Vagina (tissue), 2 donors: Measurements from ENCODE around the gene EPS8L3. TPM values are rescaled to one million over a fixed set of nuclear protein-coding genes. Genes with fewer than 3 reads are reported as not detected.

Source experiments
- DNase-seq, 2 donors: peaks; one replicate each; pipeline ENCODE4 v3.0.0-alpha.2; 2017; ENCODE audit errors: extremely low spot score in 2 of 2
- H3K27ac ChIP-seq: fragments of 200-600 bp; sonication (generic); one replicate; pipeline ENCODE4 v1.5.1; 2019
- H3K27me3 ChIP-seq: fragments of 200-600 bp; sonication (generic); one replicate; pipeline ENCODE4 v1.5.1; 2019
- H3K36me3 ChIP-seq, 2 donors: fragments of 200-600 bp; sonication (generic); one replicate each; pipeline ENCODE4 v1.5.1; 2017 to 2019
- H3K4me1 ChIP-seq: fragments of 200-600 bp; sonication (generic); one replicate; pipeline ENCODE4 v1.5.1; 2019
- H3K4me3 ChIP-seq, 2 donors: fragments of 200-600 bp; sonication (generic); 1 replicate in 1 of 2; 2 replicates in 1 of 2; pipeline ENCODE4 v1.5.1; 2016 to 2019
- H3K9me3 ChIP-seq: fragments of 200-600 bp; sonication (generic); one replicate; pipeline ENCODE4 v1.5.1; 2019
- CTCF ChIP-seq, 3 experiments: fragments of 450-650 bp in 2 of 3; fragments of 200-600 bp in 1 of 3; sonication (generic) in 1 of 3; IDR thresholded peaks; one replicate each; pipeline ENCODE4 v1.5.1; 2017 to 2019; ENCODE audit warnings: antibody characterized with exemption in 3 of 3, mild to moderate bottlenecking in 2 of 3, moderate library complexity in 2 of 3
- POLR2A ChIP-seq, 2 donors: fragments of 450-650 bp; IDR thresholded peaks; one replicate each; pipeline ENCODE4 v1.6.1; 2017; ENCODE audit warnings: antibody characterized with exemption in 2 of 2, mild to moderate bottlenecking in 2 of 2, moderate library complexity in 2 of 2
- POLR2AphosphoS5 ChIP-seq, 2 donors: sonication (generic); formaldehyde crosslinking; IDR thresholded peaks; one replicate each; pipeline ENCODE4 v1.9.0; 2017; ENCODE audit warnings: antibody characterized with exemption in 2 of 2, mild to moderate bottlenecking in 2 of 2, low read depth in 1 of 2; ENCODE audit not compliant: insufficient read depth in 1 of 2
- intact Hi-C: fragments of 100-400 bp; cut with DNase I; formaldehyde crosslinking; loops from one replicate; pipeline ENCODE4 v1.15.1; 2023
- total RNA-seq: library from RNA; depleted of rRNA; stranded (reverse); fragments of >200 nt; gene quantifications from one replicate; pipeline ENCODE4 v1.2.3, GENCODE V29; 2016

Gene EPS8L3
- total RNA-seq, 1 donor from 2014 or later, result not detected

- intact Hi-C loops, result no loop called here
- DNase-seq, result no peak
- H3K36me3 ChIP-seq, result no peaks in the 10 kb centered on the region
- peaks cover 9% of the 10 kb centered on the region for H3K4me1 ChIP-seq
- H3K27ac ChIP-seq, result no peak overlapping the region
- no peaks in the 10 kb centered on the region for H3K9me3 ChIP-seq
- H3K4me3 ChIP-seq, result no peak overlapping the region
- H3K27me3 ChIP-seq, result no peaks in the 10 kb centered on the region
- TF ChIP-seq POLR2AphosphoS5 (IDR thresholded peaks at IDR 0.05; ENCODE audit: insufficient read depth in 1 of 2, low read depth in 1 of 2), result no peak
- no peak for TF ChIP-seq CTCF (IDR thresholded peaks at IDR 0.05)
- no peak for TF ChIP-seq POLR2A (IDR thresholded peaks at IDR 0.05)
Measured at GRCh38 chr1:109807402-109807801, 43.7 kb upstream of the EPS8L3 start.

- TF ChIP-seq POLR2A (IDR thresholded peaks at IDR 0.05) (no peak), POLR2AphosphoS5 (IDR thresholded peaks at IDR 0.05; ENCODE audit: insufficient read depth in 1 of 2, low read depth in 1 of 2) (no peak), CTCF (IDR thresholded peaks at IDR 0.05) (no peak)
- DNase-seq, result no peak
- no peaks in the 10 kb centered on the region for H3K9me3 ChIP-seq
- H3K4me3 ChIP-seq, result no peak overlapping the region
- H3K36me3 ChIP-seq, result no peaks in the 10 kb centered on the region
- H3K27me3 ChIP-seq, result no peaks in the 10 kb centered on the region
- H3K27ac ChIP-seq, result no peak overlapping the region
- peaks cover 9% of the 10 kb centered on the region for H3K4me1 ChIP-seq
- intact Hi-C loops, result no loop called here
Measured at GRCh38 chr1:109806733-109807400, 43.1 kb upstream of the EPS8L3 start.

- Histone ChIP-seq H3K4me1 (peaks cover 9% of the 10 kb centered on the region), H3K4me3 (no peak overlapping the region), H3K27ac (no peak overlapping the region), H3K9me3 (no peaks in the 10 kb centered on the region), H3K27me3 (no peaks in the 10 kb centered on the region), H3K36me3 (no peaks in the 10 kb centered on the region)
- intact Hi-C loops, result no loop called here
- DNase-seq, result no peak
- TF ChIP-seq POLR2A (IDR thresholded peaks at IDR 0.05) (no peak), POLR2AphosphoS5 (IDR thresholded peaks at IDR 0.05; ENCODE audit: insufficient read depth in 1 of 2, low read depth in 1 of 2) (no peak), CTCF (IDR thresholded peaks at IDR 0.05) (no peak)
Measured at GRCh38 chr1:109805486-109806165, 41.9 kb upstream of the EPS8L3 start.

GRCh38 chr1:109804660-109805059, 40.9 kb upstream of the EPS8L3 start:
- intact Hi-C loops, result no loop called here
- no peak for DNase-seq
- Histone ChIP-seq H3K27me3 (no peaks in the 10 kb centered on the region), H3K27ac (no peak overlapping the region), H3K4me1 (peaks cover 9% of the 10 kb centered on the region), H3K9me3 (no peaks in the 10 kb centered on the region), H3K36me3 (no peaks in the 10 kb centered on the region), H3K4me3 (no peak overlapping the region)
- no peak for TF ChIP-seq CTCF (IDR thresholded peaks at IDR 0.05)
- no peak for TF ChIP-seq POLR2AphosphoS5 (IDR thresholded peaks at IDR 0.05; ENCODE audit: insufficient read depth in 1 of 2, low read depth in 1 of 2)
- TF ChIP-seq POLR2A (IDR thresholded peaks at IDR 0.05), result no peak

- H3K4me1 ChIP-seq, result peaks cover 9% of the 10 kb centered on the region
- no peaks in the 10 kb centered on the region for H3K36me3 ChIP-seq
- no peak overlapping the region for H3K4me3 ChIP-seq
- intact Hi-C loops, result no loop called here
- TF ChIP-seq POLR2A (IDR thresholded peaks at IDR 0.05) (no peak), CTCF (IDR thresholded peaks at IDR 0.05) (no peak)
- no peaks in the 10 kb centered on the region for H3K9me3 ChIP-seq
- H3K27me3 ChIP-seq, result no peaks in the 10 kb centered on the region
- DNase-seq, result no peak
- H3K27ac ChIP-seq, result no peak overlapping the region
Measured at GRCh38 chr1:109803901-109804331, 40.2 kb upstream of the EPS8L3 start.
